ENCODE results near the gene SLC25A47. TPM values are rescaled to one million over a fixed set of nuclear protein-coding genes. Genes with fewer than 3 reads are reported as not detected.

The SLC25A47 gene
- total and polyA plus RNA-seq, 2 experiments from 2014 or later = not detected

DNA sequence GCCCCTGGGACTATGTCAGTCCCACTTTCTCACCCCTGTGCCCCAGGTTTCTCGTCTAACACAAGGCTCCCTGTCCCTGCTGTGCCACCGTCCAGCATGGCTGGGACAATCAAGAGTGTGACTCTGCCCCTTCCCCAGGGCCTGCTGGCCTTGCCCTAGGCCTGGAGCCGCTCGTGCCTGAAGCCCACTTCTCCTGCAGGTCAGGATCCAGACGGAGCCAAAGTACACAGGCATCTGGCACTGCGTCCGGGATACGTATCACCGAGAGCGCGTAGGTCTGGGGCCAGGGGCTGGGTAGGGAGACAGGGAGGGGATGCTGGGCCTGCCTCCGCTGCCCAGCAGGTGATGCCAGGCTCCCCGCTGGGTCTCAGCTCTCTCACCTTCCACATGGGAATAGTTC is 2.8 kb downstream of the SLC25A47 start:
- no peaks in the 10 kb centered on the region for H3K27me3 ChIP-seq (replicated peaks; ENCODE audit: insufficient read depth)
- H3K9me3 ChIP-seq (ENCODE audit: low read depth) = no peaks in the 10 kb centered on the region
- H4K20me1 ChIP-seq (ENCODE audit: insufficient read depth) = no peaks in the 10 kb centered on the region
- no peak overlapping the region for H3K27ac ChIP-seq
- H3K9me2 ChIP-seq (ENCODE audit: insufficient read depth) = no peaks in the 10 kb centered on the region
- no peak overlapping the region for H3K9ac ChIP-seq
- in situ Hi-C loops (cut with MboI) = no loop called here
- no peaks in the 10 kb centered on the region for H3K36me3 ChIP-seq (ENCODE audit: low read depth)
- TF ChIP-seq EZH2phosphoT487 (IDR thresholded peaks at IDR 0.05; ENCODE audit: insufficient read depth, low read depth) (no peak), EZH2 (IDR thresholded peaks at IDR 0.05; ENCODE audit: insufficient read depth, poor library complexity, severe bottlenecking) (no peak)
- H3K4me1 ChIP-seq (ENCODE audit: insufficient read depth) = no peaks in the 10 kb centered on the region
- no peak for DNase-seq
- no peak overlapping the region for H2AFZ ChIP-seq
- no peaks in the 10 kb centered on the region for H3F3A ChIP-seq (ENCODE audit: insufficient read depth)
- no peaks in the 10 kb centered on the region for H3K79me2 ChIP-seq (ENCODE audit: insufficient read depth)
- no peak overlapping the region for H3K4me3 ChIP-seq
- WGBS, 2 experiments (ENCODE audit: low coverage in 1 of 2, low lambda C conversion rate in 2 of 2, missing lambda C conversion rate in 2 of 2) = 74 to 77% methylated on average over 13 of the region's 13 CpGs
- no peak overlapping the region for H3K4me2 ChIP-seq (ENCODE audit: unreplicated experiment)

DNA sequence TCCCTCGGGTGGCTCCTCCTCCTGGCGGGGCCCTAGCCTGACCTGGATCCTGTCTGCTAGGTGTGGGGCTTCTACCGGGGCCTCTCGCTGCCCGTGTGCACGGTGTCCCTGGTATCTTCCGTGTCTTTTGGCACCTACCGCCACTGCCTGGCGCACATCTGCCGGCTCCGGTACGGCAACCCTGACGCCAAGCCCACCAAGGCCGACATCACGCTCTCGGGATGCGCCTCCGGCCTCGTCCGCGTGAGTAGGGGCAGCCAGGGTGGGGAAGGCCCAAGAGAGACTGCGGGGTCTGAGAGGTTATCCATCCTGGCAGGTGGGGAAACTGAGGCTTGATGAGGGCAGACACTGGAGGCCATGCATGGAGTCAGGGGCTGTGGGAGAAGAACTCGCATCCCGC is 4.0 kb downstream of the SLC25A47 start:
- H3K9me3 ChIP-seq (ENCODE audit: low read depth) = no peaks in the 10 kb centered on the region
- H3K79me2 ChIP-seq (ENCODE audit: insufficient read depth) = no peaks in the 10 kb centered on the region
- H3K4me2 ChIP-seq (ENCODE audit: unreplicated experiment) = no peak overlapping the region
- no peaks in the 10 kb centered on the region for H3K9me2 ChIP-seq (ENCODE audit: insufficient read depth)
- H3K4me3 ChIP-seq = no peak overlapping the region
- no peaks in the 10 kb centered on the region for H3F3A ChIP-seq (ENCODE audit: insufficient read depth)
- WGBS, 2 experiments (ENCODE audit: low coverage in 1 of 2, low lambda C conversion rate in 2 of 2, missing lambda C conversion rate in 2 of 2) = 89 to 92% methylated on average over 23 to 24 of the region's 24 CpGs
- no peaks in the 10 kb centered on the region for H3K4me1 ChIP-seq (ENCODE audit: insufficient read depth)
- no peaks in the 10 kb centered on the region for H4K20me1 ChIP-seq (ENCODE audit: insufficient read depth)
- no peak overlapping the region for H3K9ac ChIP-seq
- H3K27me3 ChIP-seq (replicated peaks; ENCODE audit: insufficient read depth) = no peaks in the 10 kb centered on the region
- DNase-seq = no peak
- H2AFZ ChIP-seq = no peak overlapping the region
- TF ChIP-seq EZH2 (IDR thresholded peaks at IDR 0.05; ENCODE audit: insufficient read depth, poor library complexity, severe bottlenecking) (no peak), EZH2phosphoT487 (IDR thresholded peaks at IDR 0.05; ENCODE audit: insufficient read depth, low read depth) (no peak)
- no peak overlapping the region for H3K27ac ChIP-seq
- H3K36me3 ChIP-seq (ENCODE audit: low read depth) = no peaks in the 10 kb centered on the region
- in situ Hi-C loops (cut with MboI) = no loop called here

DNA sequence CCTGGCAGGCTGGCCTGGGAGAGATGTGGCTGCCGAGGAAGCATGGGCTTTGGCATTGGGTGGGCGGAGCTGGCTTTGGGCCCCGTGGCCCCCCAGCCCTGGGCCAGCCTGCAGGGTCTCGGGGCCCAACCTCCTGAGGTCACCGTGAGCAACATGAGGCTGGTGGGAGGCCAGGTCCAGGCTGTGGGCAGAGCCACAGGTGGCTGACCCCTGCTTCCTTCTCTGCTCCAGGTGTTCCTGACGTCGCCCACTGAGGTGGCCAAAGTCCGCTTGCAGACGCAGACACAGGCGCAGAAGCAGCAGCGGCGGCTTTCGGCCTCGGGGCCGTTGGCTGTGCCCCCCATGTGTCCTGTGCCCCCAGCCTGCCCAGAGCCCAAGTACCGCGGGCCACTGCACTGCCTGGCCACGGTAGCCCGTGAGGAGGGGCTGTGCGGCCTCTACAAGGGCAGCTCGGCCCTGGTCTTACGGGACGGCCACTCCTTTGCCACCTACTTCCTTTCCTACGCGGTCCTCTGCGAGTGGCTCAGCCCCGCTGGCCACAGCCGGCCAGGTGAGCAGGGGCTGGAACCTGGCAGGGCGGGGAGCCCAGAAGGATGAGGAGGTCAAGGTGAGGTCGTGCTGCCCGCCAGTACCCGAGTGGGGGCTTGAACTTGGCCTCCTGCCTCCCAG is 5.5 kb downstream of the SLC25A47 start:
- TF ChIP-seq EZH2phosphoT487 (IDR thresholded peaks at IDR 0.05; ENCODE audit: insufficient read depth, low read depth) (no peak), EZH2 (IDR thresholded peaks at IDR 0.05; ENCODE audit: insufficient read depth, poor library complexity, severe bottlenecking) (no peak)
- Histone ChIP-seq H3K9ac (no peak overlapping the region), H2AFZ (no peak overlapping the region), H3K79me2 (ENCODE audit: insufficient read depth) (no peaks in the 10 kb centered on the region), H3K27me3 (replicated peaks; ENCODE audit: insufficient read depth) (no peaks in the 10 kb centered on the region), H3K9me2 (ENCODE audit: insufficient read depth) (no peaks in the 10 kb centered on the region), H3K36me3 (ENCODE audit: low read depth) (0 out of 2 replicates have a peak, but pooled peaks cover under 1% of the 10 kb centered on the region), H3K4me3 (no peak overlapping the region), H4K20me1 (ENCODE audit: insufficient read depth) (no peaks in the 10 kb centered on the region), H3K4me2 (ENCODE audit: unreplicated experiment) (no peak overlapping the region), H3K9me3 (ENCODE audit: low read depth) (no peaks in the 10 kb centered on the region), H3F3A (ENCODE audit: insufficient read depth) (no peaks in the 10 kb centered on the region), H3K4me1 (ENCODE audit: insufficient read depth) (no peaks in the 10 kb centered on the region), H3K27ac (no peak overlapping the region)
- in situ Hi-C loops (cut with MboI) = no loop called here
- WGBS, 2 experiments (ENCODE audit: low coverage in 1 of 2, low lambda C conversion rate in 2 of 2, missing lambda C conversion rate in 2 of 2) = 85 to 91% methylated on average over 25 to 31 of the region's 32 CpGs
- DNase-seq = no peak

DNA sequence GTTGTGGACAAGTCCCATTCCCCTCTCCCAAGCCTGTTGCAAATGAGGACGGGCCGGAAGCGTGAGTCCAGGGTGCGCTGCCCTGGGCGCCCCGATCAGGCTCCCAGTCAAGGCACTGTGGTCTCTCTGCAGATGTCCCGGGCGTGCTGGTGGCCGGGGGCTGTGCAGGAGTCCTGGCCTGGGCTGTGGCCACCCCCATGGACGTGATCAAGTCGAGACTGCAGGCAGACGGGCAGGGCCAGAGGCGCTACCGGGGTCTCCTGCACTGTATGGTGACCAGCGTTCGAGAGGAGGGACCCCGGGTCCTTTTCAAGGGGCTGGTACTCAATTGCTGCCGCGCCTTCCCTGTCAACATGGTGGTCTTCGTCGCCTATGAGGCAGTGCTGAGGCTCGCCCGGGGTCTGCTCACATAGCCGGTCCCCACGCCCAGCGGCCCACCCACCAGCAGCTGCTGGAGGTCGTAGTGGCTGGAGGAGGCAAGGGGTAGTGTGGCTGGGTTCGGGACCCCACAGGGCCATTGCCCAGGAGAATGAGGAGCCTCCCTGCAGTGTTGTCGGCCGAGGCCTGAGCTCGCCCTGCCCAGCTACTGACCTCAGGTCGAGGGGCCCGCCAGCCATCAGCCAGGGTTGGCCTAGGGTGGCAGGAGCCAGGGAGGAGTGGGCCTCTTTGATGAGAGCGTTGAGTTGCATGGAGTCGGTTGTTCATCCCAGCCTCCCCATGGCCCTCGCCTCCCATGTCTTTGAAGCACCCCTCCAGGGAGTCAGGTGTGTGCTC is 6.3 kb downstream of the SLC25A47 start:
- no peak for DNase-seq
- H3K9ac ChIP-seq = no peak overlapping the region
- WGBS, 2 experiments (ENCODE audit: low coverage in 1 of 2, low lambda C conversion rate in 2 of 2, missing lambda C conversion rate in 2 of 2) = 88 to 89% methylated on average over 35 to 36 of the region's 36 CpGs
- H3K79me2 ChIP-seq (ENCODE audit: insufficient read depth) = no peaks in the 10 kb centered on the region
- H3K9me2 ChIP-seq (ENCODE audit: insufficient read depth) = no peaks in the 10 kb centered on the region
- in situ Hi-C loops (cut with MboI) = no loop called here
- no peak overlapping the region for H3K27ac ChIP-seq
- no peaks in the 10 kb centered on the region for H4K20me1 ChIP-seq (ENCODE audit: insufficient read depth)
- TF ChIP-seq EZH2 (IDR thresholded peaks at IDR 0.05; ENCODE audit: insufficient read depth, poor library complexity, severe bottlenecking) (no peak), EZH2phosphoT487 (IDR thresholded peaks at IDR 0.05; ENCODE audit: insufficient read depth, low read depth) (no peak)
- H2AFZ ChIP-seq = no peak overlapping the region
- no peak overlapping the region for H3K4me3 ChIP-seq
- no peaks in the 10 kb centered on the region for H3K27me3 ChIP-seq (replicated peaks; ENCODE audit: insufficient read depth)
- H3K36me3 ChIP-seq (ENCODE audit: low read depth) = peaks cover 7% of the 10 kb centered on the region
- no peaks in the 10 kb centered on the region for H3K9me3 ChIP-seq (ENCODE audit: low read depth)
- H3K4me2 ChIP-seq (ENCODE audit: unreplicated experiment) = no peak overlapping the region
- no peaks in the 10 kb centered on the region for H3F3A ChIP-seq (ENCODE audit: insufficient read depth)
- H3K4me1 ChIP-seq (ENCODE audit: insufficient read depth) = no peaks in the 10 kb centered on the region
